WI38 (cell line): ENCODE data around the gene LHPP.

Source experiments
- H3K4me3 ChIP-seq: 2 replicates; pipeline ENCODE4 v1.5.1; 2011; ENCODE audit warnings: low read depth, mild to moderate bottlenecking, control low read depth, low read length
- TF ChIP-seq, protein P1 (sequence below): IDR thresholded peaks from 2 replicates; pipeline ENCODE4 v1.5.1; 2012; ENCODE audit warnings: low read depth, mild to moderate bottlenecking, control low read depth, low read length

Gene LHPP

DNA sequence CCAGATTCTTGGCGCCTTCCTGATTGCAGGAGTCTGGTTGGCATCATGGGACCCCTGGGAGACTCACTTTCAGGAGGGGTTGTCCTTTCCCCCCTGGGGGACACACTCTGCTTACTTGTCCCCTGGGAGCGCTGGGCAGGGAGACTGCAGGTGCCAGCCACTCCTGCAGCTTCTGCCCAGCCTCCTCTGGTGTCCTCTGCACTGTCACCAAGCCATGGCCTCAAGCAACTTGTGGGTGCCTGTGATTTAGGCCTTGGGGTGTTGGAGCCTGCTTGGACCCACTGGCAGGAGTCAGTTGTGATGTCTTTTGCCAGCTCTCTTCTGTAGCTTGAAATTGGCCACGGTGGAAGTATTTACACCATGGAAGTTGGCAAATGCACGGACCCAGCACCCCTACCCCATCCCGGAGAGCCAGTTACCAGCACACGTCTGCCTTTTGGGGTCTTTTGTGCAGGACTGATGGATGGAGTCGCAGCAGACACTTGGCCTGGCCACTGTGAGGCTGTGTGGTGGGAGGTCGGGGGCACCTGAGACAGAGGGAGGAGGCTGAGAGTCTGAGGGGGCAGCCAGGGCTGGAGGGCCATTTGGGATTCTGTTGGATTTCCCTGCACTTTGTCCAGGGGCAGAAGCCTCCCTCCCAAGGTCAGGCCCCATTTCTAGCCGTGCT lies 104.7 kb downstream of the LHPP start:
- TF ChIP-seq, protein P1, sequence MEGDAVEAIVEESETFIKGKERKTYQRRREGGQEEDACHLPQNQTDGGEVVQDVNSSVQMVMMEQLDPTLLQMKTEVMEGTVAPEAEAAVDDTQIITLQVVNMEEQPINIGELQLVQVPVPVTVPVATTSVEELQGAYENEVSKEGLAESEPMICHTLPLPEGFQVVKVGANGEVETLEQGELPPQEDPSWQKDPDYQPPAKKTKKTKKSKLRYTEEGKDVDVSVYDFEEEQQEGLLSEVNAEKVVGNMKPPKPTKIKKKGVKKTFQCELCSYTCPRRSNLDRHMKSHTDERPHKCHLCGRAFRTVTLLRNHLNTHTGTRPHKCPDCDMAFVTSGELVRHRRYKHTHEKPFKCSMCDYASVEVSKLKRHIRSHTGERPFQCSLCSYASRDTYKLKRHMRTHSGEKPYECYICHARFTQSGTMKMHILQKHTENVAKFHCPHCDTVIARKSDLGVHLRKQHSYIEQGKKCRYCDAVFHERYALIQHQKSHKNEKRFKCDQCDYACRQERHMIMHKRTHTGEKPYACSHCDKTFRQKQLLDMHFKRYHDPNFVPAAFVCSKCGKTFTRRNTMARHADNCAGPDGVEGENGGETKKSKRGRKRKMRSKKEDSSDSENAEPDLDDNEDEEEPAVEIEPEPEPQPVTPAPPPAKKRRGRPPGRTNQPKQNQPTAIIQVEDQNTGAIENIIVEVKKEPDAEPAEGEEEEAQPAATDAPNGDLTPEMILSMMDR, result no peak
- H3K4me3 ChIP-seq, result no peak overlapping the region

DNA sequence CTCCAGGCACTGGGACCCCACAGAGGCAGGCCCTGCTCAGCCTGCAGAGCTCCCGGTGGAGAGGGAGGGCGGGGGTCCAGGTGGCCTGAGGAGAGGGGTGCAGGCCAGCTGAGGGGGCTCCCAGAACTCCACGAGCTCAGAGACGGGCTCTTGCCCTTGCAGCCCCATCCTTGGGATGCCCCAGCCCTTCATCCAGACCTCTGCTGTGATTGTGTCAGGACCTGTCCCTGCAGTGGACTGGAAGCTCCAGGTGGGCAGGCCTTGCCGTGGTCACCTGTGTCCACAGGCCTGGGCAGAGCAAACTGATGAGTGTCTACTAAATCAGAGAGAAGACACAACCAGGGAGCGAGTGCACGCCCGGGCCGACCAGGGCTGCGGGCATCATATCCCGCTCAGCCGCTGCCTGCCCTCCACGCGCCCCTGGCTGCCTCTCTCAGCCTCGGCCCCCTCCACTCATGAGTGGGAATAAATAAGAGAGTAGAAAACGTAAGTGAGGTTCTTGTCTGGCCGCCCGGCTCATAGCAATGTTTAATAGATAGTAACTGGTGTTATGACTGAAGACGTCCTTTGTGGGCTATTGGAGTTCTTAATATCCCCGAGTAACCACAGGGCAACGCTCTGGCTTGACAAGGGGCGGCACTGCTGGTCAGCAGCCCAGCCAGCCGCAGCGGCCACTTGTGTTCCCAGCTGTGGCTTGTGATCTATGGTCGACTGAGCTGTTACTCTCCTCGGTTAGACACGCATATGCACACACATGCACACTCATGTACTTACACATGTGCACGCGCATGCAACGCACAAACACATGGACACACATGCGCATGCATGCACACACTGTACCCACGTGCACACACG lies 105.6 kb downstream of the LHPP start:
- TF ChIP-seq, protein P1, result no peak
- H3K4me3 ChIP-seq, result no peak overlapping the region

DNA sequence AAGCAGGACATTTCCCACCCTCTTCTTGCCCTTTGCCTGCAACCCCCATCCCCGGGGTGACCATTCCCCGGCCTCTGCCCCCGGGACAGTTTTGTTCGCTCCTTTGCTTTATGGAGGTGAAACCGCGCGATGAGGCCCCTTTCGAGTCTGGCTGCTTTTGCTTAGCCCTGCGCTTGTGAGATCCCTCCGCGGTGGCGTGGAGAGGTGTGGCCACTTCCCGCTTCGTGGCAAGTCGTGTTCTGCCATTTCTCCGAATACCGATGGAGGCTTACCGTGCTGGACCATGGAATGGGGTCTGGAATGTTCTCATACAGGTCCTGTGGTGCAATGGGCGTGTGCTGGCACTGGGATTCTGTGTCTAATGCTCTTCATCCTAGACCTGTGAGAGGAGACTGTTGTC lies 106.7 kb downstream of the LHPP start:
- H3K4me3 ChIP-seq, result no peak overlapping the region
- TF ChIP-seq, protein P1, result no peak

DNA sequence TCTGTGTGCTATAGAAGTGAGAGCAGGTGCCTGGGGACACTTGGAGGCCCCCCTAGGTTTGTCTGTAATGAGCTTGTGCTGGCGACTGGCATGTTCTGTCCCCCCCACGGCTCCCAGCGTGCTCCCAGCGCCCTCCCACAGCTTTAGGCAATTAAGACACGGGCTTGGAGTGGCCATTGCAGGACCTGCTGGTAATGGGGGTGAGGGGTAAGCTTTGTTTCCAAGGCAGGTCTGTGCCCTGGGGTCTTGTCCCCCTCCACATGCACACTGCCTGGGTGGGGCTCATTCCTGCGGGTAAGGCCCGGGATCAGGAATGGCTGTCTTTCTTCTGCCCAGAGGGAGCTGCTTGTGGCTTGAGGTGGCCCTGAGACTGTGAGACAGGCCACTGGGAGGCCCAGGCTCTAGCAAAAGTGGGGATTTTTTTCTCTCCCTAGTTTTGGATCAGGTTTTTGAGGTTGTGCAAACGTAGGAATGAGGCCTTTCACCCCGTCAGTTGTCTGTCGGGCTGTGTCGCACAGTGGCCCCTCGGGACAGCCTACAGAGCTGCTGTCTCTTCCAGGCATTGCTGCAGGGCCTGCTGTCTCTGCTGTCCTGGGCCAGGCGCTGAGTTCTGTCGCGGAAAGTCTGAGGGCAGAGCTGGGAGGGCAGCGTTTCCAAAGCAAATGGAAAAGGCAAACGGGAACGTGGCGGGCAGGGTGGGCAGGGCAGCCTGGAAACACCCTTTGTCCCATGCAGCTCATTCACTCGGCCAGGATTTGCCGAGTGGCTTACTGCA lies 107.4 kb downstream of the LHPP start:
- H3K4me3 ChIP-seq, result no peak overlapping the region
- TF ChIP-seq, protein P1, result no peak

DNA sequence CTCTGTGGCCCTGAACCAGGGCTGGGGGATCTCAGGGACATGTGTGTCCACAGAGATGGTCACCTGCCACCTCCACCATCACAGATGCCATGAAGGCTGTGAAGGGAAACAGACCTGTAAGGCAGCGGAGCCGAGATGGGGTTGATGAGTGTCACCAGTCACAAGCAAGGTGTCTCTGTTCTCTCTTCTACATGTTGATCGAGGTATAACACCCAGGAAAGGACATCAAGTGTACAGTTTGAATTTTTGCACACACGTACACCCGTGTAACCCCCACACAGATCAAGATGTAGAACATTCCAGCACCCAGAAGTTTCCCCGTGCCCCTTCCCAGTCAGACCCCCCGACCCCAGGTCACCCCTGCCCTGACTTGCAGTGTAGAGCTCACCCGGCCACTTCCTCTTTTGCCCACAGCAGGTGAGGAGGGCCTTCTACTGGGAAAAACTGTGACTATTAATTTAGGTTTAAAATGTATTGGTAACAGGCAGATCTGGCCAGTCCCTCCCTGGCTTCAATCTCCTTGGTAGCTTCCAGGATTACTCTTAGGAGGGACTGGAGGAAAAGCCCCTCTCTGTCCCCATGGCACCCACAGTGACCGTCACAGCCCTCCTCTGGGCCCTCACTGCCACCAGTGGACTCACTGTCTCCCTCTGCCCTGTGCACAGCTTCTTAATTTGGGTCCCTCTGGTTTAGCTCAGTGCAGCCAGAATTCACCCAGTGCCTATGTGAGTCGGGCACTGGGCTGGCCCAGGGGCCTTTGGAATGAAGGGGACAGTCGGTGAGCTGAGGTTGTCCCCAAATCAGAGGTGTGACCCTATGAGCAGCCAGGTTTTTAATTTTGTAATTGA lies 108.2 kb downstream of the LHPP start:
- TF ChIP-seq, protein P1, result no peak
- H3K4me3 ChIP-seq, result no peak overlapping the region

DNA sequence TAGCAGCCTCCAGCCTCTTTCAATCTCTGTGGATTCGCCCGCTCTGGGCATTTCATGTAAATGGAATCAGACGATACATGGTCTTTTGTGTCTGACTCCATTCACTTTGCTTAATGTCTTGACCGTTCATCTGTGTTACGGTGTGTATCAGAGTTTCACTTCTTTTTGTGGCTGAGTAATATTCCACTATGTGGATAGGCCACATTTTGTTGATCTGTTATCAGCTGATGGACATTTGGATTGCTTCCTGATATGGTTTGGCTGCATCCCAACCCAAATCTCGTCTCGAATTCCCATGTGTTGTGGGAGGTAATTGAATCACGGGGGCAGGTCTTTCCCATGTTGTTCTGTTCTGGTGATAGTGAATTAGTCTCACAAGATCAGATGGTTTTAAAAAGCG lies 109.0 kb downstream of the LHPP start:
- TF ChIP-seq, protein P1, result no peak
- H3K4me3 ChIP-seq, result no peak overlapping the region
